SU-DHL-6 (cell line): ENCODE measurements around the gene TRMT10A.
"Not testable (repeated sequence)": the region's sequence is repeated elsewhere in the genome, so short reads cannot be mapped to it uniquely, and the experiment has no call there.

ENCODE experiments used
- H2AFZ ChIP-seq: fragments of 200-600 bp; sonication (generic); 2 replicates; pipeline ENCODE4 v1.6.1; 2014; ENCODE audit warnings: low read depth, mild to moderate bottlenecking, moderate library complexity, mixed read lengths, antibody characterized with exemption, low read length; ENCODE audit not compliant: severe bottlenecking
- H3F3A ChIP-seq: fragments of 200-600 bp; shearing (Covaris generic); 2 replicates; pipeline ENCODE4 v1.6.0; 2016; ENCODE audit warnings: antibody characterized with exemption, mild to moderate bottlenecking; ENCODE audit not compliant: insufficient read depth
- H3K27ac ChIP-seq: fragments of 200-600 bp; sonication (generic); 2 replicates; pipeline ENCODE4 v1.5.1; 2016; ENCODE audit warnings: low read depth, mild to moderate bottlenecking, low read length, moderate library complexity, mixed read lengths
- H3K27me3 ChIP-seq: fragments of 200-600 bp; sonication (generic), shearing (Covaris generic); 2 replicates; pipeline ENCODE4 v1.6.0; 2014; ENCODE audit warnings: mild to moderate bottlenecking, low read length
- H3K36me3 ChIP-seq: fragments of 200-600 bp; sonication (generic); 2 replicates; pipeline ENCODE4 v1.6.1; 2014; ENCODE audit warnings: mild to moderate bottlenecking, low read length, mixed read lengths
- H3K4me2 ChIP-seq: fragments of 300-600, 200-600 bp; shearing (Covaris generic), sonication (generic); 2 replicates; pipeline ENCODE4 v1.6.0; 2014; ENCODE audit warnings: low read length, low read depth, mild to moderate bottlenecking; ENCODE audit not compliant: poor library complexity, severe bottlenecking
- H3K4me3 ChIP-seq: fragments of 200-600 bp; sonication (generic); 2 replicates; pipeline ENCODE4 v1.5.1; 2014; ENCODE audit warnings: antibody characterized with exemption, low read length, mild to moderate bottlenecking, mixed read lengths; ENCODE audit not compliant: insufficient read depth, poor library complexity, severe bottlenecking
- H3K79me2 ChIP-seq: fragments of 200-600 bp; sonication (generic); 2 replicates; pipeline ENCODE4 v1.6.1; 2014; ENCODE audit warnings: mild to moderate bottlenecking, low read length, moderate library complexity; ENCODE audit not compliant: insufficient read depth
- H3K9ac ChIP-seq: fragments of 200-600 bp; sonication (generic); 2 replicates; pipeline ENCODE4 v1.7.0; 2014; ENCODE audit warnings: mild to moderate bottlenecking, low read length
- H3K9me2 ChIP-seq: fragments of 200-600 bp; sonication (generic); replicated peaks from 2 replicates; pipeline ENCODE4 v1.6.1; 2014; ENCODE audit warnings: low read length; ENCODE audit not compliant: insufficient read depth
- H3K9me3 ChIP-seq: fragments of 200-600 bp; sonication (generic); 2 replicates; pipeline ENCODE4 v1.6.1; 2014; ENCODE audit warnings: low read length, mixed read lengths; ENCODE audit not compliant: insufficient read depth
- H4K20me1 ChIP-seq: fragments of 200-600 bp; sonication (generic); 2 replicates; pipeline ENCODE4 v1.6.1; 2014; ENCODE audit warnings: low read depth, mild to moderate bottlenecking, antibody characterized with exemption, low read length, moderate library complexity, mixed read lengths
- EZH2phosphoT487 ChIP-seq: fragments of 200-600 bp; sonication (generic), shearing (Covaris generic); conservative IDR thresholded peaks from 2 replicates; pipeline ENCODE4 v1.6.1; 2018; ENCODE audit warnings: mild to moderate bottlenecking, antibody characterized with exemption, low read length, moderate library complexity, mixed read lengths
- TF ChIP-seq, protein P1 (sequence below): fragments of 200-600 bp; sonication (generic); IDR thresholded peaks from one replicate; pipeline ENCODE4 v1.5.1; 2017; ENCODE audit warnings: antibody characterized with exemption, mild to moderate bottlenecking, low read length, moderate library complexity; ENCODE audit not compliant: insufficient read depth, poor library complexity, severe bottlenecking

The TRMT10A gene

DNA sequence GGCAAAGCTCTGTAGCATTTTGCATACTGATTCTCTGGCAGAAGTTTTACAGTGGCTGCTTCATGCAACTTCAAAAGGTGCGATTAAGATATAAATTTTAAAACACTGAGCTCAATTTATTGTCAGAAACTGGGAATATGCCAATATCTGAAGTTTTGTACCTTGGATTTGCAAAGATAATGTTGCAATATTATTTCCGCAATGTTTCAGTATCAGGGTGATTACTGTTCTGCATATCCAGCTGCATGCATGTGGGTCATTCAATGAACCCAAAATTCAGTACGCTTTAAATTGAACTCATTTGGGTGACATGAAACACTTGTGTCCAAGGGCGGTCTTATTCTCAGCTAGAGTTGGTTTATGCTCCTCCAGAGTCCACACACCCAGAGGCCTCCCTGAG, 26.2 kb downstream of the TRMT10A start:
- no peak overlapping the region for H3K27ac ChIP-seq
- no peaks in the 10 kb centered on the region for H3K27me3 ChIP-seq
- no peaks in the 10 kb centered on the region for H3K9me2 ChIP-seq
- H3K4me3 ChIP-seq, result no peak overlapping the region
- TF ChIP-seq, protein P1, sequence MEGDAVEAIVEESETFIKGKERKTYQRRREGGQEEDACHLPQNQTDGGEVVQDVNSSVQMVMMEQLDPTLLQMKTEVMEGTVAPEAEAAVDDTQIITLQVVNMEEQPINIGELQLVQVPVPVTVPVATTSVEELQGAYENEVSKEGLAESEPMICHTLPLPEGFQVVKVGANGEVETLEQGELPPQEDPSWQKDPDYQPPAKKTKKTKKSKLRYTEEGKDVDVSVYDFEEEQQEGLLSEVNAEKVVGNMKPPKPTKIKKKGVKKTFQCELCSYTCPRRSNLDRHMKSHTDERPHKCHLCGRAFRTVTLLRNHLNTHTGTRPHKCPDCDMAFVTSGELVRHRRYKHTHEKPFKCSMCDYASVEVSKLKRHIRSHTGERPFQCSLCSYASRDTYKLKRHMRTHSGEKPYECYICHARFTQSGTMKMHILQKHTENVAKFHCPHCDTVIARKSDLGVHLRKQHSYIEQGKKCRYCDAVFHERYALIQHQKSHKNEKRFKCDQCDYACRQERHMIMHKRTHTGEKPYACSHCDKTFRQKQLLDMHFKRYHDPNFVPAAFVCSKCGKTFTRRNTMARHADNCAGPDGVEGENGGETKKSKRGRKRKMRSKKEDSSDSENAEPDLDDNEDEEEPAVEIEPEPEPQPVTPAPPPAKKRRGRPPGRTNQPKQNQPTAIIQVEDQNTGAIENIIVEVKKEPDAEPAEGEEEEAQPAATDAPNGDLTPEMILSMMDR, result no peak
- no peak for TF ChIP-seq EZH2phosphoT487
- no peaks in the 10 kb centered on the region for H4K20me1 ChIP-seq
- H2AFZ ChIP-seq, result no peak overlapping the region
- no peak overlapping the region for H3K9ac ChIP-seq
- no peaks in the 10 kb centered on the region for H3F3A ChIP-seq
- H3K4me2 ChIP-seq, result no peak overlapping the region
- H3K79me2 ChIP-seq, result no peaks in the 10 kb centered on the region
- H3K36me3 ChIP-seq, result no peaks in the 10 kb centered on the region
- H3K9me3 ChIP-seq, result no peaks in the 10 kb centered on the region

DNA sequence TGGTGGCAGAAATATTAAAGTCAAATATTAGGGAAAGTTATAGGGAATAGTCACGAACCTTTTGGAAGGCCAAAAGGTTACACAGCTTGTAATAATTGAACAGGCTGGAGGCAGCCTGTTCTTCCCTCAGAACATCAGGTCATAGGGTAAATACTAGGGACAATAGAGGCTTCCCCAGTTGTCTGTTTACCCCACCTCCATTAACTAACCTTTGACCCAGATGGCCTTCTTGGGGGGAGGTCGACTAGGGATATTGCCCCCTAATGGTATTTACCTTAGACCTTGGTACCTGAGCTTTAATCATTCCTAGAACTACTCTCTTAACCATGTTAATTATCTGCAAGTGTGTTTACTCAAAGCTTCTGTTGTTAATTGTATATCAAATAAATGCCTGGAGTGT, 27.0 kb downstream of the TRMT10A start:
- Histone ChIP-seq H2AFZ (no peak overlapping the region), H3K27me3 (no peaks in the 10 kb centered on the region), H3K9ac (no peak overlapping the region), H3K79me2 (no peaks in the 10 kb centered on the region), H3K4me2 (no peak overlapping the region), H3K4me3 (no peak overlapping the region), H3K9me3 (no peaks in the 10 kb centered on the region), H3K27ac (no peak overlapping the region), H4K20me1 (no peaks in the 10 kb centered on the region), H3K36me3 (no peaks in the 10 kb centered on the region), H3K9me2 (no peaks in the 10 kb centered on the region), H3F3A (no peaks in the 10 kb centered on the region)
- no peak for TF ChIP-seq EZH2phosphoT487
- TF ChIP-seq, protein P1, result no peak

DNA sequence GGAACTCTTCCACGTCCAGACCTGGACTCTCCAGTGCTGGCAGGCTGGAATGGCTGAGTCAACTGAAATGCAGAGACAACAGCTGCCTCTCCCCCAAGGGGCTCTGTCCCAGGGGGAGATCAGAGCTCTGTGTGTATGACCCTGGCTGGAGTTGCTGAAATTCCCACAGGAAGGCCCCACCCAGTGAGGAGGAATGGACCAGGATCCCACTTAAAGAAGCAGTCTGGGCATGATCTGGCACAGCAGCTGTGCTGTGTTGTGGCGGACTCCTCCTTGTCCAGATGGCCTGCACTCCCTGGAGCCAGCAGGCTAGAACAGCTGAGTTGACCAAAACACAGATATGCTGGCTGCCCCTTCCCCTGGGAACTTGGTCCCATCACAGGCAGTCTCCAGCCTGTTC, 27.6 kb downstream of the TRMT10A start:
- Histone ChIP-seq H3K36me3 (no peaks in the 10 kb centered on the region), H3K4me2 (no peak overlapping the region), H3K27me3 (no peaks in the 10 kb centered on the region), H3K9me2 (no peaks in the 10 kb centered on the region), H2AFZ (no peak overlapping the region), H3K27ac (no peak overlapping the region), H3K4me3 (no peak overlapping the region), H3K9me3 (no peaks in the 10 kb centered on the region), H4K20me1 (no peaks in the 10 kb centered on the region), H3K79me2 (no peaks in the 10 kb centered on the region), H3F3A (no peaks in the 10 kb centered on the region), H3K9ac (no peak overlapping the region)
- TF ChIP-seq EZH2phosphoT487, result no peak
- TF ChIP-seq, protein P1, result no peak

DNA sequence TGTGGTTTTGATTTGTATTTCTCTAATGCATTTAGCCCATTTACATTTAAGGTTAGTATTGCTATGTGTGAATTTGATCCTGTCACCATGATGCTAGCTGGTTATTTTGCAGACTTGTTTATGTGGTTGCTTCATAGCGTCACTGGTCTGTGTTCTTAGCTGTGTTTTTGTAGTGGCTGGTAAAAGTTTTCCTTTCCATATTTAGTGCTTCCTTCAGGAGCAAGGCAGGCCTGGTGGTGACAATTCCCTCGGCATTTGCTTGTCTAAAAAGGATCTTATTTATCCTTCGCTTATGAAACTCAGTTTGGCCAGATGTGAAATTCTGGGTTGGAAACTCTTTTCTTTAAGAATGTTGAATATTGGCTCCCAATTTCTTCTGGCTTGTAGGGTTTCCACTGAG, 29.1 kb downstream of the TRMT10A start:
- not testable (repeated sequence) for H3K4me3 ChIP-seq, H3K27ac ChIP-seq, H3K9me3 ChIP-seq, H3K27me3 ChIP-seq, H3F3A ChIP-seq, H3K9ac ChIP-seq, H3K79me2 ChIP-seq, H3K4me2 ChIP-seq, H4K20me1 ChIP-seq, H3K9me2 ChIP-seq, H3K36me3 ChIP-seq, H2AFZ ChIP-seq
